GM18507 (cell line): ENCODE measurements around the gene SF3A2.
"Not testable (repeated sequence)": the region's sequence is repeated elsewhere in the genome, so short reads cannot be mapped to it uniquely, and the experiment has no call there.

Experiments used
- DNase-seq: peaks from one replicate; pipeline ENCODE4 v3.0.0; 2011; ENCODE audit warnings: low read depth; ENCODE audit not compliant: insufficient read length; ENCODE audit errors: extremely low spot score
- FAIRE-seq: peaks from 2 replicates; lab custom pipeline; 2011; peaks lifted over from hg19 to GRCh38; lab: Jason Lieb, UNC

SF3A2 gene

DNA sequence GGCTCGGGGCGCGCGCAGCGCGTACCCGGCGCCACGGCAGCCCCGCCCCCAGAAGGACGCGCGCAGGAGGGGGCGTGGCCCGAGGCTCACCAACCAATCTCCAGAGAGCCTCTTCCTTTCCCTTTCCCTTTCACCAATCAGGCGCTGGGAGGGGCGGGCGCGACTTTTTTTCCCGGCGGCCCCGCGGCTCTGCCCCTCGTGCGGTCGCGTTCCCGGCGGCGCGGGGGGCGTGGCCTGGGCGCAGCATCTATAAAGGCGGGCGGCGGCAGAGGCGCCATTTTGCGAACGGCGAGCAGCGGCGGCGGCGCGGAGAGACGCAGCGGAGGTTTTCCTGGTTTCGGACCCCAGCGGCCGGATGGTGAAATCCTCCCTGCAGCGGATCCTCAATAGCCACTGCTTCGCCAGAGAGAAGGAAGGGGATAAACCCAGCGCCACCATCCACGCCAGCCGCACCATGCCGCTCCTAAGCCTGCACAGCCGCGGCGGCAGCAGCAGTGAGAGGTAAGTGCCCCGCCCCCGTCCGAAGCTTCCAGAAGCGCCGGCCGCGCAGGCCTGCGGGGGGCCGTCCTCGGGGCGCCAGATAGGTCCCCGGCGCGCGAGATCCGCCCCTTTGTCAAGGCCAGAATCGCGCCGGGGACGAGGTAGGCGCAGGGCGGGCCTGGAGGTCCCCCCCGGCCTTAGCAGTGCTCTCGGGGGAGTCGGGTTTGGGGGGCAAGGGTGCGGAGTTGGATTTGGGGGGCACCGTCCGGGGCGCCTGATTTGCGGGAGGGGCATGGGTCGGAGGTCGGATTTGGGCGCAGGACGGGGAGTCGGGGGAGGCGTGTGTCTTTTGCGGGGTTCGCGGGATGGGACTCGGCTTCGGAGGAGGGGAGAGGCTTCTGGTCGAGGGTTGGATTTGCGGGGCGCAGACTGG is 32.9 kb downstream of the SF3A2 start:
- DNase-seq (peak; percentile 97), FAIRE-seq (peak; percentile 95)

DNA sequence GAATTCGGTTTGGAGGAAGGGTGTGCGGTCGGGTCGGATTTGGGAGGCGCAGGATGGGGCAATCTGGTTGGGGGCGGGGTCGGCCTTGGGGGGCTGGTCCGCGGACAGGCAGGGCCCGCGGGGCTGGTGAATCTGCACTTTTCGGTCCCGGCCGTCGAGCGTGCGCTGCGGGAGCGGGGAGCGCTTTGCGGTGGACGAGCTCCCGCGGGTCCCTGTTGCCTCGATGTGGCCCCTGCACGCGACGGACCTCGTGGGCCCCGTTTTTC is 33.5 kb downstream of the SF3A2 start:
- DNase-seq (no peak), FAIRE-seq (no peak)

DNA sequence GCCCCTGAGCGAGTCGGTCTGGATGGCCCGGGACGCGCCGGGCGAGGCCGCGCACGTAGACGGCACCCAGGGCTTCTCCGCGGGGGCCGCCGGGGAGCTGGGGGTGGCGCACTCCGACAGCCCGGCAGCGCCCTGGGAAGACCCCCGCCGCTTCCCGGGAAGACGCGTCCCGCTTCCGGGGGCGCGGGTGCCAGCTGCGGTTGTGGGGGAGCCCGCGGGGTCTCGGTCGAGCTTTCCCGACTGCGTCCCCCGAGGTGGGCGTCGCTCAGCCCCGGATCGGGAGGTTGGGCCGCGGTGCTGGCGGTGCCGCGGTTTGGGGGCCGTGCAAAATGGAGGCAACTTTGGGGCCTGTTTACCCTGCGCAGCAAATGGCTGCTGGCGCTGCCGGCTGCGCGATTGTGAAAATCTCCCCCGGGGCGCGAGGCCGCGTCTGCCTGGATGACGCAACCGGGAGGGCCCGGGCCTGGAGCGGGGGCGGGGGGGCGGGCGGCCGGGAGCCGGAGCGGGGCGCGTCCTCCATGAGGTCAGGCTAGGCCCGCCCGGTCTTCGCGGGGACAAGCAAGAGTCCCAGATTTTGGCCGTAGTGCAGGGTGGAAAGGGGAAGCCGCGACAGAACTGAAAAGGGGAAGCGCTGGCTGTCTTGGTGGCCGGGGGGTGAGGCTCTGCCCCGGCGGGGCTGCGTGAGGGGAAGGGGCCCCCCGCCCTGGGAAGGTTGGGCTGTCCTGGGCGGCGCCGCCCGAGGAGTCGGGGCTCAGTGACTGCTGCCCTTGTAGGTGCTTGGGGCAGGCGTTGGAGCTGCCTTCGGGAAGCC is 34.0 kb downstream of the SF3A2 start:
- DNase-seq = no peak
- FAIRE-seq = no peak

DNA sequence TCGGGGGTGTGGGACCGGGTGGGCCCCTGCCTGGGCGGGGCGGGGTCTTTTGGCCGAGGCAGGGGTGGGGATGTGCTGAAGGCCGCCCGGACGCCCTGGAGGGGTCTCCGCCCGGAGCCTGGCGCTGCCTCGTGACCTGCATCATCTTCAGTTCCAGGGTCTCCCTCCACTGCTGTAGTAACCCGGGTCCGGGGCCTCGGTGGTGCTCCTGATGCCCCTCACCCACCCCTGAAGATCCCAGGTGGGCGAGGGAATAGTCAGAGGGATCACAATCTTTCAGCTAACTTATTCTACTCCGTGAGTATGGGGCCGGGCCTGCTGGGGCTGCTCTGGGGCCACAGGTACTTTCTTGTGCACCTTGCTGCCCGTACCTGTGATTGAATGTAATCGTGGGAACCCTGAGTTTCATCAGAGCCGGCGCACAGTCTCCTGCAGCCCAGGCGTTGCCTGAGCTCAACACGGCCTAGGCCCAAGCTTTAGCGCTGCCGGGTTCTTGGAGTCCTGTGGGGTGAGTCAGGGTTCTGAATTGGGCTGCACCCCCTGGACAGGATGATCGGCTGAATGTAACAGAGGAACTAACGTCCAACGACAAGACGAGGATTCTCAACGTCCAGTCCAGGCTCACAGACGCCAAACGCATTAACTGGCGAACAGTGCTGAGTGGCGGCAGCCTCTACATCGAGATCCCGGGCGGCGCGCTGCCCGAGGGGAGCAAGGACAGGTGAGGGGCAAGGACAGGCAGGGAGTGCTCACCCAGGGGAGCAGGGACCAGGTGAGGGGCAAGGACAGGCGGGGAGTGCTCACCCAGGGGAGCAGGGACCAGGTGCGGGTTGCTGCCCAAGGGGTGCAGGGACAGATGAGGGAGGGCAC is 34.8 kb downstream of the SF3A2 start:
- DNase-seq (no peak), FAIRE-seq (no peak)

DNA sequence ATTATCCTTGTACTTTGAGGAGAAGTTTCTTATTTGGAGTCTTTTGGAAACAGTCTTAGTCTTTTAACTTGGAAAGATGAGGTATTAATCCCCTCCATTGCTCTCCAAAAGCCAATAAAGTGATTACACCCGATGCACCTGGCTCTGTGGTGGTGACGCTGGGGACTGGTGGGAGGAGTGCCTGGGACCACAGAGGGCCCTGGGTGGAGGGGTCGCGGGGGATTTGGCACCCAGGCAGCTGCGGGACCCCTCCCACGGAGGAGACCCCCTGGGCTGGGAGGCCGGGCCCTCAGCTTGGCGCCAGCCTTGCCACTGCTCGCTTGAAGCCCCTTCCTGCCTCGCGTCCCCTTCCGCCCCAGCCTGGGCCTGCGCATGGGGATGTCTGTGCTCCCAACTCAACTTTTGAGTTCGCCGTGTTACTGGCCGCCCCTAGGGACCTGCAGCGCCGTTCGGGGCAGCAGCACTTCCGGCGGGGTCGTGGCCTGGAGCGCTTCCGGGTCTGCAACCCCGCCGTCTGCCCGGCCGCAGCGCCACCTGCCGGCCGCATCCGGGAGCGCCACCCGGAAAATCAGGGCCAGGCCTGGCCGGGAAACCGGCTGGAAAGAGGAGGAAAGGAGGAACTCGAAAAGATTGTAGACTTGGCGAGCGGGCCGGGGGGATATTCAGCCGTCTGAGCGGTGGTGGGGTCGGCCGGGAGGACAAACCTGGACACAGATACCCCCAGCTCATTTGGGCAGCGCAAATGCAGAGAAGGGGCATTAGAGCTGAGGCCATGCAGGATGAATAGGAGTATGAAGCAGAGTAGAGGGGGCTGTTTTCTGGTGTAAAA is 36.9 kb downstream of the SF3A2 start:
- FAIRE-seq = peak; percentile 92
- peak; percentile 94 for DNase-seq

DNA sequence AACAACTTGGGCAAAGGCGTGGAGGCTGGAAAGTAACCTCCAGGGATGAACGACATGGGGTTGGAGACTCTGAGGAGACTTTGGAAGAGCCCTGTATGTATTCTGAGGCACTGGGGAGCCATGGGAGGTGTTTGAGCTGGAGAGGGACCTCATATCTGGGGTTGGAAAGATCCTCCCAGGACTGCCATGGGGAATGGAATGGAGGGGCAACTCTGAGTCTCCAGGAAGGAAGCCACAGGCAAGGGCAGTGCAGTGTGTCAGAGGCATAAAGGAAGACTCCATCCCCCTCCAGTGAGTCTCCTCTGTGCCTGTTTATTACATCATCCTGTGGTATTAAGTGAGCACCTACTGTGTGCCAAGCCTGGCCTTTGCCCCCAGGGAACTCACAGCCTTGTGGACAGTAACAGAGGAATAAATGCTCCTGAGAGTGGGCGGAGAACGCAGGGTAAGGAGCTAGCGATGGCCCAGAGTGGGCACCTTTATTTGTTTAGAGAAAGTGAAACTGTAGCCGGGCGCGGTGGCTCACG is 37.6 kb downstream of the SF3A2 start:
- DNase-seq (no peak), FAIRE-seq (no peak)

DNA sequence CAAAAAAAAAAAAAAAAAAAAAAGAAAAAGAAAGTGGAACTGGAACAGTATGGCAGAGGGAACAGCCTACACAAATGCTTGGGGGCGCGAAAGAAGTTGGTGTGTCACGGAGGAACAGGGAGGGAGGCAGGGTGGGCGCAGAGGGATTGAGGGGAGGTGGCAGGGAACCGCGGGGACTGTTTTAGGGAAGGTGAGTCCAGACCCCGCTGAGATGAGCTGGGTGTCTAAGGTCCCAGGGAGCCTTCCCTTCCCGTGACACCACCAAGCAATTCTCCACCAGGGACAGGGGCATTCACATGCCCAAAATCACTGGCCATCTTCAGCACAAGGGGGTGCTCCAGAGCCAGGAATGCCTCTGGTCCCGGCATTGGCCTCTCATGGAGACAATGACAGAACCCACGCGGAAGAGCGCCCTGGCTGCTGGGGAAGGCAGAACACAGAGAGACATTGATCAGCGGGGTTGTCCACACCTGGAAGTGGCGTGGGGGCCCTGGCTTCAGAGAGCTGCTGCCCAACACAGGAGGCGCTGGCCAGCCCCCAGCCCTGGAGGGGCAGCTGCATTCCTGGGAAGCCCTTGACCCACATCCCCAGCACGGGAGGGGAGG is 38.4 kb downstream of the SF3A2 start:
- peak; percentile 56 for FAIRE-seq
- no peak for DNase-seq

DNA sequence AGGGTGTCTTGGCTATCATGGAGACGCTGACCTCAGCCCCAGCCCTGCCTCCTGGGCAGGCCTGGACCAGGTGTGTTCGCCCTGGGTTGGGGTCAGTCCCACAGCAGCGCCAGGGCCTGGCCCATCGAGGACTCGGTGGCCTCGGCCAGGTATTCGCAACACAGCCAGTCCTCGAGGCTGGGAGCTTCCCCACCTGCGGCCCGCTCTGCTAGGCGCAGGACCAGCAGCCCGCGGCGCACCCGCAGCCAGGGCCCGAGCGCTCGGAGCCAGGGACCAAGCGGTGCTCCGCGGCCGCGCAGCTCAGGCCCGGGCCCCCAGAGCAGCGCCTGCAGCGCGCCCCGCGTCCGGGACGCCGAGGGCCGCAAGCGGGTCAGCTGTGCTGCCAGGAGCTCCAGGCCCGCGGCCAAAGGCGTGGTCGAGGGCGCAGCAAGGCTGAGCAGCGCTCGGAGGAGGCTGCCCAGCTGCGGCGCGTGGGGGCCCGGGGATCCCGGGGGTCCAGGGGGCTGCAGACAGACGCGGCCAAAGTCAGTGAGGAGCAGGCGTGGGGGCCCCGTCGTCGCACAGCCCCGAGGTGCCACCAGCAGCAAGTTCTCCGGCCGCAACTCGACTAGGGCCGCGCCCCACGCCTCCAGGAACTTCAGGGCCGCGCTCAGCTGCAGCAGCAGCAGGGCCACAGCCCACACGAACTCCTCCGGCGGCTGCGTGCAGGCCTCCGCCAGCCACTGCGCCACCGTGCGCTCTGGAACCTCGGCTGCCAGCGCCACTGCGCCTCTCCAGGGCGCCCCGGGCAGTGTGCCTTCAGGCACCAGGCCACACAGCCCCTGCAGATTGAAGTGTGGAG is 39.2 kb downstream of the SF3A2 start:
- DNase-seq = no peak
- FAIRE-seq = no peak

DNA sequence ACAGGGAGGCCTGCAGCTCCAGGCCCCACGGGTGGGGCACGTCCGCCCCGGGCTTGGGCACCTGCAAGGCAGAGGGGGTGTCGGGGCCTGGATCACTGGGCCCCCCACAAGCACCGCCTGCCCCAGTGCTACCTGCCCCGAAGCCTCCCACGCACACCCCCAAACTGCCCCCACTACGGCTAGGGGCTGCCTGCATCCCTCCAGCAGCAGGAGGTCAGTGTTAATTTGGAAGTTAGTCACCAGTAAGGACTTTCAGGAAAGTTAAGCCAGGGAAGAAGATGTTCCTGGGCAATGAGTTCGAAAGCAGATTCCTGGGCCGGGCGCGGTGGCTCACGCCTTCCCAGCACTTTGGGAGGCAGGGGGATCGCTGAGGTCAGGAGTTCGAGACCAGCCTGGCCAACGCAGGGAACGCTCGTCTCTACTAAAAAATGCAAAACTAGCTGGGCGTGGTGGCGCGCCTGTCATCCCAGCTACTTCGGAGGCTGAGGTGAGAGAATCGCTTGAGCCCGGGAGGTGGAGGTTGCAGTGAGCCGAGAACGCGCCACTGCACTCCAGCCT is 39.9 kb downstream of the SF3A2 start:
- DNase-seq (no peak), FAIRE-seq (no peak)

DNA sequence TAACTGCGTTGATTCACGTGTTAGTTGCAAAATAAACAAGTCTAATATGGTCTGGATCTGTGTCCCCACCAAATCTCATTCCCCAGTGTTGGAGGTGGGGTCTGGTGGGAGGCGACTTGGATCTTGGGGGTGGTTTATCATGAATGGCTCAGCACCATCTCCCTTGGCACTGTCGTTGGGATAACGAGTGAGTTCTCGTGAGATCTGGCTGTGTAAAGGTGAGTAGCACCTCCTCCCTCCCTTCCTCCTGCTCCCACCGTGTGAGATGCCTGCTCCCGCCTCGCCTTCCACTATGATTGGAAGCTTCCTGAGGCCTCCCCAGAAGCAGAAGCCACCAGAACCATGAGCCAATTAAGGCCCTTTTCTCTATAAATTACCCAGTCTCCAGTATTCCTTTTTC is 40.5 kb downstream of the SF3A2 start:
- DNase-seq (no peak), FAIRE-seq (no peak)

DNA sequence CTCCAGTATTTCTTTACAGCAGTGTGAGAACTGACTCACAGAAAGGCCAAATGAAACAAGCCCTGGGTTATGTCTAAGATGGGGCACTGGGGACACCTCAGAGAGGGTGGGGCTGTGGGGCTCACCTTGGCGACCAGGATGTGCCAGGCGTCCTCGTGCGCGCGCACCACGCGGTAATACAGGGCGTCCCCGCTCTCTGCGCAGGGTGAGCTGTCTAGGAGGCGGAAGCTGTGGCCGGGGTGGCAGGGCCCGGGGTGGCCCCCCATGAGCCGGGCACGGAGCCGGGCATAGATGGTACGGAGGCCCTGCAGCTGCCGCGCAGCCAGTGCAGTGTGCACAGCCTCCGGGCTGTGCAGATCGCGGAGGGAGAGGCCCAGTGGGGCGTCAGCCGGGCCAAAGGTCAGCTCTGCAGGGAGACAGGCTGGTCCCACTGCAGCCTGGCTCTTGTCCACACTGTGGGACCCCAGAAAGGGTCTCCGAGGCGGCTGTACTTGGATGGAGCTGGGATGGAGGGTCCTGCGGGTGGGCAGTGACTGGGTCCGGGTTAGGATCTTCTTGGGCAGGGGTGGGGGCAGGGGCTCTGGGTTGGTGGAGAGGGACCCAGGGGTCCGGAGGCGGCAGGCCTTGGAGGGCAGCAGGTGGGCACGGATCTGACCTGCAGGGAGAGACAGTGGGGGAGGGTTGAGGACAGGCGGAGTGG is 42.0 kb downstream of the SF3A2 start:
- FAIRE-seq = no peak
- DNase-seq = no peak

DNA sequence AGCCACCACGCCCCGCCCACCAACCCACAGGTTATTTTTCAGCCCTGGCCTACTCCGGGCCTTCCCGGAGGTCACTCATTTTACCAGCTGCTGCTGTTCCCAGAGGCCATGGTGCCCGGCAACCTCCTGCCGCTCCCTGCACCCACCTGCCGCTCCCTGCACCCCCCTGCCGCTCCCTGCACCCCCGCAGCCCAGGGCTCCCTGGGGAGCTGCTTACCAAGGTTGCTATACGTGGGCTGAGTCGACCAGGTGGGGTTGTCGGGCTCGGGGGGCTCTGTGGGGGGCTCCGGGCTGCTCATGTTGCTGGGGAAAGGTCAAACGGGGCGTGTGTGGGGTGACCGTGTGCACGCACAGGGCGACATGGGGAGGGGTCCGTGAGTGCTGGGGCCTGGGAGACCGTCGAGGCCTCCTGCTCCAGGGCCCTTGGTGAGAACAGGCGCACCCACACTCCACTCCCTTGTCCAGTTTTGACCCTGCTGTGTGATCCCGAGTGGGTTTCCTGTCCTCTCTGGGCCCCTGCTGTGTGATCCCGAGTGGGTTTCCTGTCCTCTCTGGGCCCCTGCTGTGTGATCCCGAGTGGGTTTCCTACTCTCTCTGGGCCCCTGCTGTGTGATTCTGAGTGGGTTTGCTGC is 44.1 kb downstream of the SF3A2 start:
- DNase-seq (no peak), FAIRE-seq (no peak)

DNA sequence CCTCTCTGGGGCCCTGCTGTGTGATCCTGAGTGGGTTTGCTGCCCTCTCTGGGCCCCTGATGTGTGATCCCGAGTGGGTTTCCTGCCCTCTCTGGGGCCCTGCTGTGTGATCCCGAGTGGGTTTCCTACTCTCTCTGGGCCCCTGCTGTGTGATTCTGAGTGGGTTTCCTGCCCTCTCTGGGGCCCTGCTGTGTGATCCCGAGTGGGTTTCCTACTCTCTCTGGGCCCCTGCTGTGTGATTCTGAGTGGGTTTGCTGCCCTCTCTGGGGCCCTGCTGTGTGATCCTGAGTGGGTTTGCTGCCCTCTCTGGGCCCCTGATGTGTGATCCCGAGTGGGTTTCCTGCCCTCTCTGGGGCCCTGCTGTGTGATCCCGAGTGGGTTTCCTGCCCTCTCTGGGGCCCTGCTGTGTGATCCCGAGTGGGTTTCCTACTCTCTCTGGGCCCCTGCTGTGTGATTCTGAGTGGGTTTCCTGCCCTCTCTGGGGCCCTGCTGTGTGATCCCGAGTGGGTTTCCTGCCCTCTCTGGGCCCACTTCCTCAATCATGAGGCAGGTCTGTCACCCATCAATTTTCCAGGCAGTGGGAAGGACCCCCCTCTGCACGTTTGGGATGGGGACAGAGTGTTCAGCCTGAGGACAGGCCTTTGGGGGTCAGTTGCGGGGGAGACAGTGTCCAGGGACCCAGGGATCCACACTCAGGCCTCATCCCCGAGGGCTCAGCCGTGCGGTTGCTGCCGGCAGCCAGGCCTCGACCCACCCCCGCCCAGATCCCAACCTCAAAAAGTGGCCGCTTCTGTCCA is 44.8 kb downstream of the SF3A2 start:
- FAIRE-seq, DNase-seq: not testable (repeated sequence)

DNA sequence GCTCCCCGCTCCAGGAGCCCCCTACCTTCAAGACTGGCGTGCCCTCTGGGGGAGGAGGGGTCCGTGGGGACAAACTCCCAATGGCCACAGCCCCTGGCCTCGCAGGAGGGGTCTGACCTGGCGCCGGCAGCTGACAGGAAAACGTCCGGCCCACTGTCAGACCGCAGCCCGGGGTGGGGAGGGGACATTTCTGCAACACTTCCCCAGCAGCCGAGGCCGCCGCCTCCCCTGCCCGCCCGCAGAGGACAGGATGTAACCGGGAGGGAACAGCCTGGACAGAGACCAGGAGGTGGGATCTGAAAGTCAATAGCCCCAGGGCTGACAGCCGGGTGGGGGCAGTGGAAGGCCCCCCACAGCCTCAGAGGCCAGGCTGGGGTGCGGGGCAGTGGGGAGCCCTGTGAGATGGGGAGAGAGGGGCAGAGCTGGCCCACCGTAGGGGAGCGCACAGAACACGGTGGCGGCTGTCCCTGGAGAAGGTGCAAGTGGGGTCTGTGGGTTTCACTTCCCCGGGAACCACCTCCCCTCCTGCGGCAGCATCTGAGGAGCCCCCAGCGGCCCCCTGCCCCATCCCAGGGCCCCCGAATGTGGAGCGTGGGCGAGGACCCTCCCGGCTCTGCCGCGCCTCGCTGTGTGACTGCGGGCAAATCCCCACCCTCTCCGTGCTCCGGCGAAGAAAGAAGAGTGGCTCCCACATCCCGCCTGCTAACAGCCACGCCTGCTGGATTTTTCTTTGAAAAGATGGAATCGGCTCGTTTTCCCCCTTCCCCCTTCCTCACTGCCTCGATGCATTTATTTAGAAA is 45.6 kb downstream of the SF3A2 start, which contains the start of gene PEAK3:
Gene PEAK3 (minus strand): TSS at position 114 of the 800 bp plus-strand sequence. CDS start 1,244 bp downstream, outside the sequence.
- FAIRE-seq = peak; percentile 72

DNA sequence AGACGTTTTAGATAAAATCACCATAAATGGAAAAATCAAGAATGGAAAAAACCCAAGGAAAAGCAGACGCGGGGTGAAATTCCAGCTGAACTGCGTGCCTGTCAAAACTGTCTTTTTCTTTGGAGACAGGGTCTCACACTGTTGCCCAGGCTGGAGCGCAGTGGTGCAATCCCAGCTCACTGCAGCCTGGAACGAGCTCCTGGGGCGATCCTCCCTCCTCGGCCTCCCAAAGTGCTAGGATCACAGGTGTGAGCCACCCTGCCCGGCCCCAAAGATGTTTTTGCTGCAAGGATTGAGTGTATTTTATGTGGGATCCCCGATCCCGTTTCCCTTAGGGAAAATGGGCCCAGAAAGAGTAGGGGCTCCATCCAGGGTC is 46.2 kb downstream of the SF3A2 start:
- no peak for DNase-seq
- FAIRE-seq = no peak

More for the DNA sequence above, 45.6 kb downstream of the SF3A2 start, which contains the start of gene PEAK3:
- DNase-seq = no peak
